HG02763 (cell line): Measurements from ENCODE around the gene HEATR5B.
A peak's percentile ranks its signal among the peaks of the same experiment; 100 is the strongest.

Experiments used
- ATAC-seq: cut with Tn5 transposase; IDR thresholded peaks from one replicate; pipeline ENCODE4 v1.9.1; 2021; ENCODE audit warnings: mild to moderate bottlenecking, moderate library complexity; ENCODE audit not compliant: unreplicated experiment

The HEATR5B gene

DNA sequence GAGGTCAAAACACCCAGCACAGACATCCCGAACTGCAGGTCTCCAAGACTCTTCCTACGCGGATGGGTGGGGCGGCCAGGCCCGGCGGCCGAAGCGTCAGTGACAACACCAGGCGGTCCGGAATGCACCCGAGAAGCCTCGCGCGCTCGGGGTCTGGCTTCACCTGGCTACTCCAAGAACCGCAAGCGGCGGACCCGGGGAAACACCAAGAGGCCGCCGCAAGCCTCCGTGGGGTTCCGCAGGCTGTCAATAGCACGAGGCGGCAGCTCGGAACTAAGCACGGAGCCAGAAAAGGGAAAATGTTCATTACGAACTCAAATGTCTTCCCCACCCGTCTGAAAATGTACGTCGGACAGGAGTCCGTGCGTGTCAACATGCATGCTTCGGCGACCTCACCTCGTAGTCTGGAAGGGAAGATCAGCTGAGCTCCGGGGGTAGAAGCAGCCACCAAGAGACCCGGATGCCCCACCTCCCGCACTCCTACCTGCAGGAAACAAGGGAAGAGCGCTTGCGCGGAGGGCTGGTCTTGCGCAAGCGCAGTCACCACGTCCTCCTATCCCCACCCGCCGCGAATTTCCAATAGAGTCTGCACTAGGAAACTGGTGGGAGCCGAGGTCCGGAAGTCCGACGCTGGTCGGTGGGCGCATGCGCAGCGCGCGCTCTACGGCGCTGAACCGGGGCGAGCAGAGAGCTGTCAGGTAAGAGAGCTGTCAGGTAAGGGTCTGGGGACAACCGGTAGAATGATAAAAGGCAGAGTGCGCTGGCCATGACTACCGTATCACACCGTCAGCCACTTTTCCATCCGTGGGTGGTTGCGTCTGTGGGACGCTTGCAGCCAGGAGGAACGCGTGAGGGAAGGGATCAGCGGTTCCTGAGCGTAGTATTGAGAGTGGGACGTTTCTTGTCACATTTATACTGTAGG, at the start of gene HEATR5B, which contains the start of gene GPATCH11:
Gene HEATR5B (minus strand): TSS at position 500 of the 922 bp plus-strand sequence. CDS start 958 bp downstream, outside the sequence.
Gene GPATCH11 (plus strand): TSS at position 646 of the 922 bp plus-strand sequence. CDS start 3,864 bp downstream, outside the sequence.
- ATAC-seq: peak; percentile 86

DNA sequence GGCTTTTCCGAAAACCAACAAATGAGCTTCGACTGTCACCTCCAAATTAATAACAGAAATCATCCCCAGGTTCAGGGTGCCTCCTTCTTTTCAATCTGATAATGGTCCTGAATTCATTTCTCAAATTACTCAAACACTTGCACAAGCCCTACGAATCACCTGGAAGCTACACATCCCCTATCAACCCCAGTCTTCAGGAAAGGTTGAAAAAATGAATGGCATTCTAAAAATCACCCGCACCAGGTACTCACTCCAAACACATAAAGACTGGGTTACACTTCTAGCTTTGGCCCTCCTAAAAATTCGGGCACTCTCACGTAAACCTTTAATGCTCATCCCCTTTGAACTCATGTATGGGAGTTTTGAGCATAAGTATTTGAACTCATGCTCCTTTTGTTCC, 48.7 kb upstream of the HEATR5B start:
- no peak for ATAC-seq

DNA sequence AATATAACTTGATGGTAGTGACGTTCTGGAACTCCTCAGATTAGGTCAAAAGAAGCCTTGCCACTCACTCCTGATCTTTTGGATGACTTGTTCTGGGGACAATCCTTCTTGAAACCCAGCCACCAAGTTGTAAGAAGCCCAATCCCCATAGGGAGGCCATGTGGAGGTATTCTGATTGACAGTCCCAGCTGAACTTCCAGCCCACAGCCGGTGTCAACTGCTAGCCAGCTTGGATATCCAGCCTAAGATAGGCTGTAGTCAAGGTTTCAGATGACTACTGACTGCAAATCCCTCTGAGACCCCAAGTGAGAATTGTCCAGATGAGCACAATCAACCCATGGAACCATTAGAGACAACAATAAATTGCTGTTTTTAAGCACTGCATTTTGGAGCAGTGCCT, 41.2 kb upstream of the HEATR5B start:
- no peak for ATAC-seq

DNA sequence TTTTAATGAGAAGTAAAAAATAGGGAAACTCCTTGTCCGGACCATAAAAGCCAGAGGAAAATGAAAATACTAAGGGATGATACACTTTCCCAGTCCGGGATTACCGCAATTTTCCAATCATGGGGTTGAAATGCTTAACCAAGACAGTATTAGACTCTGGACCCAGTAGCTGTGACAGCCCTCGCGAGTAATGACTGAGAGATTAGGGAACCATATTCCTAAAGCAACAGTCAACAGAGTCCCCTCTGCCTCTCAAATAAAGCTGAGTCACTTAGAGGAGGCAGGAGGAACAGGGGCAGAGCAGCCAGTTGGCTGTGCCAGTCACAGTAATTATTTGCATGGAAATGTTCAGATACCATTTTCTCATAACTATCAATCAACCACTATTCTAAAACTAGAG, 35.0 kb upstream of the HEATR5B start:
- no peak for ATAC-seq

DNA sequence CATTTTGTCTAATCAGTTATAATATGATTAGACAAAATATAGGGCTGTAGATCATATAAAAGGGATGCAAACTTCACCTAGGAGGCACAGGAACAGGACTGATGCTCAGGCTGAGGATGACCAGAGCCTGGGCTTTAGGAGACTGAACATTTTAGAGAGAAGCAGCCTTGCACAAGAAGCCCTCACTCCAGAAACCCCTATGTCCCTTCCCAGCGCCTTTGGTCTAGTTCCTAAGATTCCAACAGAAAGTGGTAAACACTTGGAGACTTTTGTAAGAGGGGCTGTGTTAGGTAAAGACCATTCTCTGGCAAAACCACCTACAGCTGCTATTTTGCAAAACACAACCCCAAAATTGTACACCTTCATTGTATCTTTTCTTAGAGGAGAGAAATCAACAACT, 33.4 kb upstream of the HEATR5B start:
- no peak for ATAC-seq

DNA sequence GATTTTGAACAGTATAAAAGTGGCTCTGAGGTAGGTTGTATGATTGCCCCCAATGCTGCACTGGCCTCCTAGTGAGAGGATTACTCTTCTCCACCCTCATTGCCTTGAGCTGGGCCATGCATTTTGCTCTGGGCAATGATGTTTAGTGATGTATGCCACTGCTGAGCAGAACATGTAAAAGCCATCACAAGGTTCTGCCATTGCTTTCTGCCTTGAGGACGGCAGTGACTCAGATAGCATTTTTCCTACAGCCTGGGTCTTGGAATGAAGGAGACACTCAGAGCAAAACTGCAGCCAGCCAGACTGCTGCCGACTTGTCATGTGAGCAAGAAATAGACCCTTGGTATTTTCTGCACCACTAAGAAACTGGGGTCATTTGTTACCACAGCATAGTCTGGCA, 27.8 kb upstream of the HEATR5B start:
- no peak for ATAC-seq

DNA sequence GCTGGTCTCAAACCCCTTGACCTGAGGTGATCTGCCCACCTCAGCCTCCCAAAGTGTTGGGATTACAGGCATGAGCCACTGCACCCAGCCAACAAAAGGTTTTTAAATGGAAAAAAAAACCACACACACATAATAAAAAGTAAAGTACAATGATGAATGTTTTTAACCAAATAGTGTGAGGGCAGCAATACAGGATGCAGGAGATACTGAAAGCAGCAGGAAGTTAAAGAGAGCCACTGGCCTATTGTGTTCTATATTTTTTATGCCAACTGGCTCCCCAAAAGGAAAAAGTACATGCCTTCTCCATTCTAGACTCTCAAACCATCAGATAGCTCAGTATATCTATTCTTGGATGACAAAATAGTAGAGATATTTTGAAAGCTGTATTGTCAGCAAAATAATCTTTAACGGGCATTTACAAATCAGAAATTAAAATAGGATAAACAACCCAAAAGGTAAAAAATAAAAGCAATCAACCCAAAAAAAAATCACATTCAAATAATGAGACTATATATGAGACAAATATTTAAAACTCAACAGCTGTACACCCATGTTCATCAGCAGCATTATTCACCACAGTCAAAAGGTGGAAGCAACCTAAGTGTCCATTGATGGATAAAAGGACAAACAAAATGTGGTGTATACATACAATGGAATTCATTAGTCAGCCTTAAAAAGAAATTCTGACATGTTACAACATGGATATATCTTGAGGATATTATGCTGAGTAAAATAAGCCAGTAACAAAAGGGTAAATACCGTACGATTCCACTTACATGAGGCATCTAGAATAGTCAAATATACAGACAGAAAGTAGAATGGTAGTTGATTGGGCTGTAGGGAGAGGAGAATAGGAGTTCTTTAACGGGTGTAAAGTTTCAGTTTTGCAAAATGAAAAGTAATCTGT, 26.4 kb upstream of the HEATR5B start:
- ATAC-seq: no peak

DNA sequence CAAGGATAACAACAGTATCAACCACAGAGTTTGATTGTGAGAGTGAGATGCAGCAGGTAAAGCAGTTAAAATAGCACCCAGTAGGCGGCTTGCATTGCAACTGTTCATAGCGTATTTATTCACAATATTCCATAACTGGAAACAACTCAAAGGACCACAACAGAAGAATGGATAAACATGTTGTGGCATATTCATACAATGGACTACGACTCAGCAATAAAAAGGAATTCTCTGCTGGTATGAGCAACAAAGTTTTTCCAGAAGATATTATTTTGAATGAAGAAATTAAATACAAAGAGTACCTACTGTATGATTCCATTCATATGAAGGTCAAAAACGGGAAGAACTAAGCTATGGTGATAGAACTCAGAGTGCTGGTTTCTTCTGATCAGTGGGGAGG, 25.4 kb upstream of the HEATR5B start:
- ATAC-seq: no peak

DNA sequence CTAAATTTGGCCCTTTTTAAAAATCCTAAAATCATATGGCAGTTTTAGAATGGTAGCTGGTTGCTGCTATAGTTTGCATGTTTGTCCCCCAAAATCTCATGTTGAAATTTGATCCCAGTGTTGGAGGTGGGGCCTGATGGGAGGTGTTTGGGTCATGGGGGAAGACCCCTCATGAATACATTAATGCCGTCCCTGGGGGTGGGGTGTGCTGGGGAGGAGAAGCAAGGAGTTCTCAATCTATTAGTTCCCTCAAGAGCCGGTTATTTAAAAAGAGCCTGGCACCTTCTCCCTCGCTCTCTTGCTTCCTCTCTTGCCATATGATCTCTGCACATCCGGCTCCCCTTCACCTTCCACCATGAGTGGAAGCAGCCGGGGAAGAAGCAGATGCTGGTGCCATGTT, 21.0 kb upstream of the HEATR5B start:
- ATAC-seq: no peak

DNA sequence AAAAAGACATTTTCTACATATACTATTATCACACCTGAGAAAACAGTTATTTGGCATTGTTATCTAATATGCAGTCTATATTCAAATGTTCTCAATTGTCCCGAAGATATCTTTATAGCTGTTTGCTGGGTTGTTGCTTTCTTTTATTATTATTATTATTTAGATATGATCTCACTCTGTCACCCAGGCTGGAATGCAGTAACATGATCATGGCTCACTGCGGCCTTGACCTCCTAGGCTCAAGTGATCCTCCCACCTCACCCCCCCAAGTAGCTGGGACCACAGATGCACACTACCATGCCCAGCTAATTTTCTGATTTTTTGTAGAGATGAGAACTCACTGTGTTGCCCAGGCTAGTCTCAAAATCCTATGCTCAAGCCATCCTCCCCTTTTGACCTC, 20.0 kb upstream of the HEATR5B start:
- ATAC-seq: no peak

DNA sequence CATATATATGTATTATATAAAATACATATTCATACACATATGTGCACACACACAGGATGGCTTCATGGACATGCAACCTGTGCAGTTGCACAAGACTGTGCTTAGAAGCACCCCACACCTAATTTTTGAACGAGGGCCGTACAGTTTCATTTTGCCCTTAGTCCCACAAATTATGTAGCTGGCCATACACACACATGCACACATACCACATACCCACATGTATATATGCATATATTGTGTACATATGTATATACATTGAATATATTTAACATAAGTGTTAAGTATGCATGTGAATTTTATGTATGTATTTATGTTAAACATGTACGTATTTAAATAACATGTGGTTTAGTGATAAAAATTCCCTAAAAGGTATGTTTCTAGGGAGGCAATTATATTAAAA, 18.4 kb upstream of the HEATR5B start:
- ATAC-seq: no peak

DNA sequence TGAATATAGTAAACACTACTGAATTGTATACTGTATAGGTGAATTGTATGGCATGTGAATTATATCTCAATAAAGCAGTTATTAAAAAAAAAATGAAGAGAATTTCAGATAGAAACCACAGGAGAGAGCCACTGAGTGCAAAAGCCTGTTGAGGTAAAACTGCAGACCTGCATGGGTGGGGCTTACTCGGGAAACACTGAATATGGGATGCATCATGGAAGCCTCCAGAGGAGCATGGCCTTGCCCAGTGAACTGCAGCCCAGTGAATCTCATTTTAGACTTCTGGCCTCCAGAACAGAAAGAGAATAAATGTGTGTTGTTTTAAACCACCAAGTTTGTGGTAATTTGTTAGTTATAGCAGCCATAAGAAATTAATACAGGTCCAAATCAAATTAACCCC, 15.9 kb upstream of the HEATR5B start:
- ATAC-seq: no peak

DNA sequence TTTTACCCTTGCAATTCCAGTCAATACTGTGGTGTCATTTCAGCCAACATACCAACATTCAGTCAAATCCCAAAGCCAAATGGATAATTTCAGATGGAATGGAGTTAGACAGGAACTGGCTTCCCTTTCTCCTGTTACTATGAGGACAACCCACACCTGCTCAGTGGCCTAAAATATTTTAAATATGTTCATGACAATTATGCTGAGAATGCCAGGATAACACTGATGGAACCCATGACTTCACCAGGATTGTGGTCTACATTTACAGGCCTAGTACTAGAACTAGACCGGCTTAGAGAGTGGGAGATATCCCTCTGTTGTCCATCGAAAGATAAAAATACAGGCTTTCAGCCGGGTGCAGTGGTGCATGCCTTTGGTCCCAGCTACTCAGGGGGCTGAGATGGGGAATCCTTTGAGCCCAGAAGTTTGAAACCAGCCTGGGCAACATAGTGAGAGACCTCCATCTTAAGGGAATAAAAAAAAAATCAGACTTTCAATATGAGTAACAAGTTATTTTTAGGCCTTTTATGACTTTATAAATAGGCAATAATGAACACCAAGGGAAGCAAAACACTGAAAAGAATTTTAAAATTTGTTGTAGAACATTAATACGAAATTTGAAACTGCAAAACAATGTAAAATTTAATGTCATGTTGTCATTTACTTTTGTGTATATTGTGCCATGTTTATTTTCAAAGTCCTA, 14.4 kb upstream of the HEATR5B start:
- ATAC-seq: no peak

DNA sequence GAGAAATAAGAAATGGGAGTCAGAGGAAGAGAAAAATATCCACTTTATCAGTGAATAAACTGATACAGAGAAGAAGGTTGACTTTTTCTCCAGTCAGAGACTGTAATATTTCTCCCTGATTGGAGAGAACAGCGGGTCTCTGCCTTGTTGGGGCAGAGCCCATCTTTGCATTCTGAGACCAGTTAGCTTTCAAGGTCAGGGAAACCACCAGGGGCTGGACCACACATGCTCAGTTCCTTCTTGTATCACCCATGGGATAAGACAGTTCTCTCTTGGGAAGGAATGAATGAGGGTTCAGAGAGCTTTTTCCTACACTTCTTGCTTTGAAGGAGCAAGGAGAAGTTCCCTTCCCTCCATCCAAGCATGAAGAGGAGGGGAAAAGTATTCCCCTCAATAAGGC, 12.4 kb upstream of the HEATR5B start:
- ATAC-seq: no peak

DNA sequence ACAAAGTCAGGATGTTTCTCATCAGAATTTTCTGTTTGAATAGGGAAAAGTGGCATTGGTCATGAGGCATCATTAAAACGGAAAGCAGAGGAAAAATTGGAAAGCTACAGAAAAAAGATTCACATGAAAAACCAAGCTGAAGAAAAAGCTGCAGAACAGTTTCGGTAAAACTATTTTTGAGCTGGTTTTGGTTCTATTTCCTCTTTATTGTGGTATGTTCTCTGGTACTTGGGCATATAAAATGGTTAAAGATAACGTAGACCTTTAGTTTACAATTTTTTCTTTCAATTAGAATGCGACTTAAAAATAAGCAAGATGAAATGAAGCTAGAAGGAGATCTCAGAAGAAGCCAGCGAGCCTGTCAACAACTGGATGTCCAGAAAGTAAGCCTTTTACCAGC, 7.7 kb upstream of the HEATR5B start:
- peak; percentile 45 for ATAC-seq

DNA sequence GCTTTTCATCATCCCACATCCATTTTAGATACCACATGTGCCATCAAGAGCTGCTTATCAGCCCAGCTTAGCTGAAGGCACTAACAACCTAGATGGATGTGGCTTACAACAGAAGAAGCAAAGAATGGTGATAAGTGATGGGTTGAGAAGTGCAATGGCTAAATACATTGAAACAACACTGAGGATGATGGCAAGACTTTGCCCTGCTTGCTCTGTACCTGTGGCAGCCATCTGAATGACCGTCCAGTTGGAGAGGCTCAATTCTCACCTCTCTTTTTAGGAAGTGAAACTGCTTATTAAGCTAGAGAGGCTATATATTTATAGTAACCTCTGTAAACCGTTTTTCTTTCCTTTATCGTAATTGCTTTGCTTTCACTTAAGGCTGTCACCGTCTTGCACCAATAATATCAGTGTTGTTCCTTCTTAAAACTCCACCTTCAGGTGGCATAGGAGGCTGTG, 5.9 kb upstream of the HEATR5B start:
- peak; percentile 79 for ATAC-seq

DNA sequence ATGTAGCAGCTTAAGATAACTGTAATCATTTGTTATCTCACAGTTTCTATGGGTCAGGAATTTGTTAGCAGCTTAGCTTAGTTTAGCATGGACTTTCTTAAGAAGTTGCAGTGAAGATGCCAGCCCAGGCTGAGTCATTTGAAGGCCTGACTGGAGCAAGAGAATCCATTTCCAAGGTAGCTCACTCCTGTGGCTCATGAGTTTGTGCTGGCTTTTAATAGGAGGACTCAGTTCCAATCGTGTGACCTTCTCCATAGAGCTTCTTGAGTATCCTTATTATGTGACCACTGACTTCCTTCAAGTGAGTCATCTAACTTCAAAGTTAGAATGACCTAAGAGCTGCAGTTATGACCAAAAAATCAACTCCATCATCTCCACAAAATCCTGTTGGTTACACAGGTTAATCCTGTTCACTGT, 1.6 kb upstream of the HEATR5B start:
- ATAC-seq: no peak

DNA sequence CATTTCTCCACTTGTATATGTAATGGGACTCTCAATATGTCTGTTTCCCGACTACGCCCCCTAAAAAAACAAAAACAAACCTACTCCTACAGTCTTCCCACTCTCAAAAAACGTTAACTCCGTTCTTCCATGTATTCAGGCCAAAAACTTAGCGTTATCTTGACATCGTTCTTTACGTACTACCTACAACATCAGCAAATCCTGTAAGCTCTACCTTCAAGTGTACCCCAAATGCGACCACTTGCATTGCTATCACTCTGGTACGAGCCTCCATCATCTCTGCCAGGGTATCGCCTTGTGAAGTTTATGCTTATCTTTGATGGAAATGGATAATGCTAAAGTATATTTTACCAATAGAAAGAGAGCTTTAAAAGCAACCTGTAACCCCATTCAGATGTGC, 625 bp upstream of the HEATR5B start:
- no peak for ATAC-seq

DNA sequence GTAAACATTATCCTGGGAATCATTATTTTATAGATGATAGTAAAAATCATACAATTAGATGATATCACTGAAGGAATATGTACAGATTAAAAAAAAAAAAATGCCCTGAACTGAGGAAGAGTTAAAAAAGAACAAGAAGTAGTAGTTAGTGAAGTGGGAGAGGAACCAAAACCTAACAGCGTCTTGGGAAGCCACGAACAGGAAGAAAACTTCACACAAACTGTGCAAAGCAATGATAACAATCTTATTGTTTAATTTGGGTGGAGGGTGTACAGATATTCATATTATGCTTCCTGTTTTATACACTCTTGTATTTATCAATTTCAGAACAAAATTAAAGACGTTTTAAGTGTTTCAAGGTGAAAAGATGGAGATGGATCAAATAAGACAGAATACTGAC, 3.5 kb downstream of the HEATR5B start:
- no peak for ATAC-seq

DNA sequence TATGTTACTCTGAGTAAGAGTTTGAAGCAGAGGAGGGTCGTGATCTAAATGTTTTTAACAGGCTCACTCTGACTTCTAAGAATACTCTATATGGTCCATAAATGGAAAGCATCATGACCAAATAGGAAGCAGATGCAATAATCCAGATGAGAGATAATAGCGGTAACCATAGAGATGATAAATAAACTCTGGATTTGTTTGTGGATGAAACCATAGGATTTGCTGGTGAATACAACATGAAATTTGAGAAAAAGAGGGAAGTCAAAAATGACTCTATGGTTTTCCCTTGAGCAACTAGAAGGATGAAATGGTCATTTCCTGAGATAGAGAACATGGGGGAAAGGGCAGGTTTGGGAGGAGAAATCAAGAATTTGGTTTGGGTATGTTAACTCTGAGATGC, 3.9 kb downstream of the HEATR5B start:
- no peak for ATAC-seq

DNA sequence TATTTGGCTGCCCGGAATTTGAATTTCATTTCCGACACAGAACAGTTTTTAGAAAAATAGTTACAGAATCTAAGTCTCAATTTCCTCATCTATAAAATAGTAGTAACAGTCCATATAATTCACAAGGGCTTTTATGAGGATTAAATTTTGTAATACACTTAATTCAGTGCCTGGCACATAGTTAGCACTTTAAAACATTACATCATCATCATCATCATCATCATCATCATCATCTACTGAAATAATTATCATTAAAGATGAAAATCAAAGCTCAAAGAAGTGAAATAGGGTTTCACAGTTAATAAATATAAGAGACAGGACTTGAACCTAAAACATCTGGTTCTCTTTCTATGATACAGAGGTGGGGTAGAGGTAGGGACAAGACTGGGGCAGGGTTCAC, 13.2 kb downstream of the HEATR5B start:
- ATAC-seq: no peak
